Activated T-cell treated with anti-CD3 and anti-CD28 coated beads, Interleukin-2, amount 50 U/mL, for 1 hour (primary cell): ENCODE results near the gene NIM1K.
"Not testable (repeated sequence)": the region's sequence is repeated elsewhere in the genome, so short reads cannot be mapped to it uniquely, and the experiment has no call there.

Experiments used
- DNase-seq: peaks from one replicate; pipeline ENCODE4 v3.0.0-alpha.2; 2020

NIM1K gene

DNA sequence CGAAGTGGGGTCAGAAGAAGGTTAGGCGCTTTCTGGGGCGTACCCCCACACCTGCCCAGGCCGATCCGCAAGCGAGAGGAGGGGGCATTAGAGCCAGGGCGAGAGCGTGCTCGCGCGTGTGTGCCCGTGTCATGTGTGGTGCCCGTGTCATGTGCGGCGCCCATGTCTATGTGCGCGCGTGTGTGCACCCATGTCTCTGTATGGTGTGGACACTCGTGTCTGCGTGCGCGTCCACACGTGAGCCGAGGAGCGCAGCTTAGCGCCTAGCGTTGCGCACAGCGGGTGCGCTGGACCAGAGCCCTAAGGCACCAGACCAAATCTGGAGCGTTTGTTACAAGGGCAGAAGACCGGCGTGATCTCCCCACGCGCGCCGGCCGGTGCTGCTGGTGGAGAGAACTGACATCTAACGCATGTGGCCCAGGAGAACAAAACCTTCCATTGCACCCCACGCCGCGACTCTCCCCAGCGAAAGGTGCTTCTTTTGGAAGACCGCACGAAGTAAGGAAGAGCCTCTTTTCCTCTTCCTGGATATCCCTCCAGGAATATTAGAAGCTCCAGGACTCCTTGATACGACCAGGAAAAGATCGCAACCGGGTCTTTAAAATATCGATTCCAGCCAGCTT lies 644 bp downstream of the NIM1K start:
- DNase-seq = peak; percentile 37

DNA sequence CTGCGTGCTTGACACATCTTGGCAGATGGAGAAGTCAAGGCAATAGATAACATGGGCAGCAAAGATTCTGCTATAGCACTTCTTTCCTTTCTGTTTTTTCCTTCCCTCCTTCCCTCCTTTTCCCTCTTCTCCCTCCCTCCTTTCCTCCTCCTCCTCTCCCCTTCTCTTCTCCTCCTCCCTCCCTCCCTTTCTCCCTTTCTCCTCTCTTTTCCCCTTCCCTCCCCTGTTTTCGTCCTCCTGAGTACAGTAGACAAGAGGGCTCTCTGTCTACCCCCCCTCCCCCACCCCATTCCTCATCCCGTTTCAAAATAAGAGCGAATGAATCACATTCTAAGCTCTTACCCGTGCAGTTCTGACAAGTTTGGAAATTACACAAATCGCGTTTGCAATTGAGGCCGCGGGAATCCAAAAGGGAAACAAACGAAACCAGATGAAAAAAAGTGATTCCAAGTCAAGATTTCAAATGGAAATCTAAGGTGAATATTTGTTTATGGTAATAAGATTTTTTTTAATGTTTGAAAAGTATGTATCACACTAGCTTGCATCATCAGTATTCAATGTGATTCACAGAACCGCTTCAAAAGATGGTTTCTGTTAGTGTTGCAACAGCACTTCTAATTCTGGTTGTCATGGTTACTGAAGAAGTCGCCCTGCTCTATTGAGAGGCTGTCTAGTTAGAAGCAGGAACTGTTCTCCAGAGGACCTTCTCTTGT lies 1.3 kb downstream of the NIM1K start:
- no peak for DNase-seq

DNA sequence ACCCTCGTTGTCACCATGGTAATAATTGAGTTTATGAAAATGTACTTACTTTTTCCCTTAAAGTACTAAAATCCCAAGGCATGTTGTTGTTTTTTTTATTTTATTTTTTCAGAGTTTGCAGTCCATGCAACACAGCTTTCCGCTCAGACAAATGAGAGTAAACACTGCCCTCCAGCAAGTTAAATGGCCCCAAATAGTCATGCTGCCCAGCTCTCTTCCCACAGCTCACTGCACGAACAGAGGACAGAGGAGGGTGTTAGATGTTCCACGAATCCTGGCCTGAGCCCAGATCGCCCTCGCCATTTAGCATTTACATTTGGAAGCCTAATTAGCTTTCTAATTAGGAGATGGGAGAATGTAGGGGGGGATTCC lies 1.9 kb downstream of the NIM1K start:
- no peak for DNase-seq

DNA sequence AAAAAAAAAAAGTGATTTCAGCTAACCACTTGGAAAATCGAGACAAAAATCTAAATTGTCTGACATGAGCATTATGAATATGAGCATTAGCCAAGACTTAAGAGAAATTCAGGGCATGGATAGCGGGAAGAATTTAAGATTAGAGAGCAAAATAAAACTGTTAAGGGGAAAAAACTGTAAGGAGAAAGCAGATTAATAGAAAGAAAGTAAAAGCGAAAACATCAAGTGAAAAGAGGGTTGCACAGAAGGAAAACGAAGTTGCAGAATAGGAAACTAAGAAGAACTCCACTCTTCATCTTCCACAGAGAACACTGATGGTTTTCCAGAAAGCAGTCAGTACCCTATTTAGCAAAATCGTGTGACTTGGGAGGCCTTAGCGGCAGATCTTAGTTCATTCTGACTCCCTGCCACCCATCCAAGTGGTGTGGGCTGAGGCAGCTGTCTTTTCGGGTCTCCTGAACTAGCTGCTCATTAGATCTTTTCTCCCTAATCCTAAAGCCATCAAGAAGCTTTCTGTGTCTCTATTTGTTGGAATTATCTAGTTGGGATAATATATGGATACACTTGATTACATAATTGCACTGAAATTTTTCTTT lies 3.7 kb downstream of the NIM1K start:
- no peak for DNase-seq

DNA sequence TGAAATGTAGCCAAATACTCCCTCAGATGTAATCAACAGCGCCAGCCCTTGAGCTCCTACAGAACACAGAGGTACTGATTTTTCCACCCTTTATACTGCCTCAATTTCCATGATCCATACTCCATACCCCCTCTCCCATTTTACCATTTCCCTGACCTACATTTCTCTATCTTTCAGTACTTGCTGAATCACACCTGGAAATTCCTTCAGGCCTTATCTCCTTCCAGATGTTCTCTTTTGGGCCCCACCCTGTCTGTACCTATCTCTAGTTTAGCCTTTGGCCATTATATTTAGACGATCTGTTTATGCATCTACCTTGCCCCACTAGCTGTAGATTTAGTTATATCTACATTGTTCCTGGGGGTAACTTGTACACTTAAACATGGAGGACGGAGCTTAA lies 5.5 kb downstream of the NIM1K start:
- no peak for DNase-seq

DNA sequence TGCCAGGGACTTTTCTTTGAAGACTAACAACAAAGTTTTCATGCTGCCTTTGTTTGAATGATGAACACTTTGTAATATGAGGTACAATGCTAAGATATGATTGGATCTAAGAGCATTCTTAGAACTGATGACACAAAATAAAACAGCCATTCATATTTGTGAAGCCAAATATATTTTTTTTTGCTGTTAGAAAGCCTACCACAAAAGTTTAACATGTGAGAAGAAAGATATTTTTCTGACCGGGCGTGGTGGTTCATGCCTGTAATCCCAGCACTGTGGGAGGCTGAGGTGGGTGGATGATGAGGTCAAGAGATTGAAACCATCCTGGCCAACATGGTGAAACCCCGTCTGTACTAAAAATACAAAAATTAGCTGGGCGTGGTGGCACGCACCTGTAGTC lies 9.4 kb downstream of the NIM1K start:
- DNase-seq = not testable (repeated sequence)

DNA sequence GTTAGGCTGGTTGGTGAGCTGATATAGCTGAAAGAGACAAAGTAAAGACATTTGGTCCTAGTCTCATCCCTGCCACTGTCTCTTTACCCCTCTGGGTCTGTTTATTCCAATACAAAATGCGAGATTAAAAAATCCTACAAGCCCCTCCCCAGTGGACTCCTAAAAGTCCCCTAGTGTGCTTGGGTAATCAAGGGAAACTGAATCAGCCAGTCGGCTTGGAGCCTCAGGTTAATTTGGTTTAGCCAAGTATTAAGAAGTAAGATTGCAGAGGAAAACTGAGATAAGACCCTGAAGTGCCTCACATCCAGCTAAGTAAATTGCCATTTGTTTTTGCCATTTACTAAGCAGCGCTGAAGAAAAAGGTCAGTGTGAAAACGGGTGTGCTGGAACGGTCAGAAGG lies 10.4 kb downstream of the NIM1K start:
- no peak for DNase-seq

DNA sequence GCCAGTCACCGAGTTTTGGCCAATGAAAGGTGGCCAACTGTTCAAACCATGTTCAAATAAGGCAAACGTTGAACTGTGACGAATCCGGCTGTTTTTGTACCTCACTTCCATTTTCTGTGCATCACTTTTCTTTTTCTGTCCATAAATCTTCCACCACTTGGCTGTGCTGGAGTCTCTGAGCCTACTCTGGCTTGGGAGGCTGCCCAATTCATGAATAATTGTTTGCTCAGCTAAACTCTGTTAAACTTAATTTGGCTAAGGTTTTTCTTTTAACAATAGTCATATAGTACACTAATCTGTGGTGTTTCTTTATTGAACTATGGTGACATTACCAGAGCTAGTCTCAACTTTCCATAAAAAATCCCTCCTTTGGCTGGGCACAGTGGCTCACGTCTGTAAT lies 11.3 kb downstream of the NIM1K start:
- no peak for DNase-seq

DNA sequence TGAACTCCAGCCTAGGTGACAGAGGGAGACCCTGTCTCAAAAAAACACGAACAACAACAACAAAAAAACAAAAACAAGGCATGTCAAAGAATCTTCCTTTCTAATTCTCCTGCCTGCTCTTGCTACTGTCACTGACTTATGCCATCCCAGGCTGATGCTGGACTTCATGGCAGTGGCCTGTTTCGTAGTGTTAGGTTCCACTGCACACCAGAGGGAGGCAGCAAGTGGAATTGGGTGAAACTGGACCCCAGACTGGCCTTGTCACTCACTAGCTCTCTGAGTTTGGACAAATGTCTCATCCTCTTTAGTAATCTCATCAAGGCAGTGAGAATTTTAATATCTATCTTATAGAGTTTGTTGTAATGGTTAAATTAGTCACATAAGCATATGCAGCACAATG lies 12.9 kb downstream of the NIM1K start:
- no peak for DNase-seq

DNA sequence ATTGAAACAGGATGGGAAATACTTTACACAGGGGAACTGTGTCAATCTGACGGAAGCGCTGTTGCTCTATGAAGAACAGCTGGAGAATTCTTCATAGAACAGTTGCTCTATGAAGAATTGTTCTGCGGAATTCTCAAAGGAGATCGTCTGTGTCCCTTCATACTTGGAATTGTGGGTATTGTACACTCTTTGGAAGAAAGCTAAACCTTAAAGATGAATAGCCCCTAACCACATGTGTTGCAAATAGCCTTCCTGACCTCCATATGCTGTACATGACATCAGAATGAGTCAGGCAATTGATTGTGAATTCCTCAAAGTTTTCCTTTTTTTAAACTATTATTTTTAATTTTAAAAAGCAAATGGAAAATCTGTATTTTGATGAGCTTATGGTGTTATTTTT lies 15.6 kb downstream of the NIM1K start:
- DNase-seq = no peak

DNA sequence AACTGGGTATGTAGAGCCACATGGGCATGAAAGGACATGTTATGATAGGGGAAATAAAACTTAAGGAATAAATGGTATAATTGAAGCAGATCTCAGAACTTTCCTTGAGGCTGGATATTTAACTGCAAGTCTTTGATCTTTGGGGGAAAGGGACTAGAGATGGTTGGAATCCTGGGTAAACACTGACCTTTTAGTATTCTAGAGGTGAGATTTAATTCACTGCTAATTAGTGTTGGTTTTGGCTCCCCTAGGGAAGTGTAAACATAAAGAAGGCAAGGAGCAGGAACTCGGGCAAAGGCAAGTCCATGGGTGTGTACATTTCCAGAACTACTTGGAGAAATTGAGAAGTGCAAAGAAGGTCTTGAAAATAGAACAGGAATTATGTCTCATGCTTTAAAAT lies 16.6 kb downstream of the NIM1K start:
- no peak for DNase-seq

DNA sequence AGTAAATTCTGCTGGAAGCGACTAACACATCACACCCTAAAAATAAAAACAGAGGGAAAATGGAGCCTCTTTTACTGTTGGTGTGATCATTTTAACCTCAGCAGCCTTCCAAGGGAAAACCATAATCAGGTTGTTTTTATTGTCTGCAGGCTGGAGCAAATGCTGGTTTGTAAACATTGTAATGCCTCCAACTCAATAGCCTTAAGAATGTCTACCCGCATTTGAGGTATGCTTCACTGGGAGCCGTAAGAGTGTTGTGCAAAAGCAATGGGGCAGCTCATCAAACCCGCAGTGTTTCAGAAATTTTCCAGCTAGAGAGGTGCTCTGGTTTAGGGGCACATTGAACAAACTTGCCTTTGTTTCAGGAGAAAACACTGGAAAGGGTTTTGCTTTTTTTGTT lies 17.0 kb downstream of the NIM1K start:
- no peak for DNase-seq

DNA sequence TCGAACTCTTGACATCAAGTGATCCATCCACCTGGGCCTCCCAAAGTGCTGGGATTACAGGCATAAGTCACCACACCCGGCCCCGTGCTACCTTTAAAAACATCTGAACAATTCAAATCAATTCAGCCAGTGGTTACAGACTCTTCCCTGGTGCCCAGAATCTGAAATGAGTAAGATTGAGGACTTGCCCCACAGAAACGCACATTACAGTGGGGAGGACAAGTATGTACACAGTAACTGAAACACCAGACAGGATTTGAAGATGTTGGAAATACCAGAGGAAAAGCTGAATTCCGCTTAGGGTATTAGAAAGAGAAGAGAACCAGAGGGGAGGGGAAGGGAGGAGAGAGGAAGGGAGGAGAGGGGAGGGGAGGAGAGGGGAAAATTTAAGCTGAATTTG lies 17.8 kb downstream of the NIM1K start:
- no peak for DNase-seq

DNA sequence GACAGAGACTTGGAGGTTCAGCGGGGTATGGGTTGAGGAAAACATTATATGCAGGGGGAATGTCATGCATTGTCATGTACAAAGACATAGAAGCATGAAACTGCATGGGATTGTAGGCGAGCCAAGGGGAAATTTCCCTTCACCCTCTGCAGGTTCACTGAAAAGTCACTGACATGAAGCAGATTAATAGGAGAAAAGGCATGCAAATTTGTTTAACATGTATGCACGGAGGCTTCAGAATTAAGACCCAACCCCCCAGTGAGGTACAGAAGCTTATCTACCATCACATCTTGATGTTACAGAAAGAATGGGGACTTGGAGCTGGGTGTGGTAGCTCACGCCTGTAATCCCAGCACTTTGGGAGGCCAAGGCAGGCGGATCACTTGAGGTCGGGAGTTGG lies 18.5 kb downstream of the NIM1K start:
- no peak for DNase-seq

DNA sequence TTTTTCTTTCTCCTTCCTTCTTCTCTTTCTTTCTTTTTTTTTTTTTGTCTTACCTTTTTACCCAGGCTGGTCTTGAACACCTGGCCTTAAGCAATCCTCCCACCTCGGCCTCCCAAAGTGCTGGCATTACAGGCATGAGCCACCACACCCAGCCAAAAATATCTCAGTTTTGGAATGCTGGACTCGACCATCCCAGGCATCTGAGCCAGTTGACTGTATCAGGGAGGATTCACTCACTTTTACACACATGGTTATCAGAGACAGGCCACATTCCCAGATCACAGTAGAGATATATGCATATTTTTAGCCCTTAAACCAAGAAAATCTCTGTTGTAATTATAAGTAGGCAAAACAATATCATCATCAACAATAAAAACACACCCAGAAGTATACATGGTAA lies 21.9 kb downstream of the NIM1K start:
- DNase-seq = no peak

DNA sequence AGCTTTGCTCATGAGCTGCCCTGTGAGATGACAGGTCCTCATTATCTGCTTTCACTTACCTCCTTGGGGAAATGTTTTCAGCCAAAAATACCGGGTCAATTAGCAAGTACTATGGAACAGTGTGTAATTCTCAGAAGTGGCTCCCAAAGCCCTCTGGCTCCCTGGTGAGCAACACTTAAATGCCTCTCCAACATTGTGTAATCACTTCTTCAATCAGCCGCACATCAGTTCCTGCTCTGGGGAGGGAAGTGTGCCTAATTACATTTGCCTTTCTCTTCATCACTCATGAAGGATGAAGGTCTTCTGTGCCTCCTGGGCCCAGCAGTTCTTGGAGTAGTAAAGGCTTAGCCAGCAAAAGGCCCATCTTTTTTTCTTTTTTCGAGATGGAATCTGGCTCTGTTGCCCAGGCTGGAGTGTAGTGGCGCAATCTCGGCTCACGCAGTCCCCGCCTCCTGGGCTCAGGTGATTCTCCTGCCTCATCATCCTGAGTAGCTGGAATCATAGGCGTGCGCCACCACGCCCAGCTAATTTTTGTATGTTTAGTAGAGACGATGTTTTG lies 23.1 kb downstream of the NIM1K start:
- no peak for DNase-seq

DNA sequence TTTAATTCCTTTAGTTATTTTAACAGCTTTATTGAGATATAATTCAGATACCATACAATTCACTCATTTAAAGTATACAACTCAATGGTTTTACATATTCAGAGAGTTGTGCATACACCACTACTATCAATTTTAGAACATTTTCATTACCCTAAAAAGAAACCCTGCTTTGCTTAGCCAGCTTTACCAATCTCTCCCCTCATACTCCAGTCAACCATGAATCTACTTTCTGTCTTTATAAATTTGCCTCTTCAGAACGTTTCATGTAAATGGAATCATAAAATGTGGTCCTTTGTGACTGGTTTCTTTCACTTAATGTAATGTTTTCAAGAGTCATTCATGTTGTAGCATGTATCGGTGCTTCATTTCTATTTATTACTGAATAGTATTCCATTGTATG lies 24.9 kb downstream of the NIM1K start:
- DNase-seq = no peak

DNA sequence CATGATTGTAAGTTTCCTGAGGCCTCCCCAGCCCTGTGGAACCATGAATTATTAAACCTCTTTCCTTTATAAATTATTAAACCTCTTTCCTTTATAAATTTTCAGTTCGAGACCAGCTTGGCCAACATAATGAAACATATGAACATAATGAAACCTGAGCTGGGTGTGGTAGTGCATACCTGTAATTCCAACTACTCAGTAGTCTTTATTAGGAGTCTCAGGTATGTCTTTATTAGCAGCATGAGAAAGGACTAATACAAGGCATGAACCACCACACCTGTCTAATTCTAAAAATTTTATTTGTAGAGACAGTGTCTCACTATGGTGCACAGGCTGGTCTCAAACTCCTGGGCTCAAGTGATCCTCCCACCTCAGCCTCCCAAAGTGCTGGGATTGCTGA lies 27.1 kb downstream of the NIM1K start:
- no peak for DNase-seq

DNA sequence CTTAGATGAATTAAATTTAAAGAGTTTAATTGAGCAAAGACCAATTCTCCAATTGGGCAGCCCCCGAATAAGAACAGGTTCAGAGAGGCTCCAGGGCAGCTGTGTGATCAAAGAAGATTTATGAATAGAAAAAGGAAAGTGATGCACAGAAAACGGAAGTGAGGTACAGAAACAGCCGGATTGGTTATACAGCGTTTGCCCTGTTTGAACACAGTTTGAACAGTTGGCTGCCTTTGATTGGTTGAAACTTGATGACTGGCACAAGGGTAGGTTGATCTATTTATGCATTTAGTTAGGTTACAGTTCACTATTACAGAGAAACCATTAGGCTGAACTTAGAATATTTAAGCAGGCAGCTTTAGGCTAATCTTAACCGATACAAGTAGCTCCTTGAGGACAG lies 29.5 kb downstream of the NIM1K start:
- DNase-seq = no peak

DNA sequence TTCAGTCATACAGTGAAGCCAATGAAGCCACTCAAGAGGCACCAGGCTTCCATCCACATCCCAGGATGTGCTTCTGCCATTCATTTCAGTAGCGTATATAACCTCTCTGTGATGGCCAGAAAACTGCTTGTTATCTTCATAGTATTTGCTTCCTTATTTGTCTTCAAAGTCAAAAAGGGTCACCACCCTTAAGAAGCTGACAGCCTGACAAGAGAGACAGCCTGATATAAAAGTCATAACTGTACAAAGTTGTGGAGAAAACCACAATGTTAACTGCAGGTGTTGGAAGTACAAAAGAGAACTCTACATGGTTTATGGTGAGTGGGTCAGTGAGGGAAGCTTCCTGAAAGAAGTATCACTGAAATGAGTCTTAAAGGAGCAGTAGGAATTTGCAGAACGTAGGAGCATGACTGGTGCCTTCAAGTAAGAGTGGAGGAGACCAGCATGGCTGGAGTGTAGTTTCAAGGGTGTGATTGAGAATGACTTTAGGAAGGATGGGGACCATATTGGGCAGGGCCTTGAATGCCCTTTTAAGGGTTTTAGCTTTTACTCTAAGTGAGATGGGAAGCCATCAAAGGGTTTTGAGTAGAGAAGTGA lies 33.7 kb downstream of the NIM1K start:
- no peak for DNase-seq

DNA sequence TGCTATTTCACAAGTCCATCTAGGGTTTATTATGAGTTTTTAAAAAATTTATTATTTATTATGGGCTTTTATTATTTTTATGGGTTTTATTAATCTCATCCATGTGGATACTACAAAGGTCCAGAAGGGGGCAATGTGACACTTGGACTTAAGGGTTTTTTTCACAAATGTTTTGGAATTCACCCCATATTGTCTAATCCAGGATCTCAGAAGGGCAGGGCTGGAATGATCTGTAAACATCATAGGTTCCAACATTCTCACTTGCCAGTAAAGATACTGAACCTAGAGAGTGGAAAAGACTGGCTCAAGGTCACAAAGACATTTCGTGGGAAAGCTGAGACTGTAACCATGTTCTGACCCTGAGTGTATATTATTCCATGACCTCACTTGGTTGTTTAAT lies 35.6 kb downstream of the NIM1K start:
- no peak for DNase-seq

DNA sequence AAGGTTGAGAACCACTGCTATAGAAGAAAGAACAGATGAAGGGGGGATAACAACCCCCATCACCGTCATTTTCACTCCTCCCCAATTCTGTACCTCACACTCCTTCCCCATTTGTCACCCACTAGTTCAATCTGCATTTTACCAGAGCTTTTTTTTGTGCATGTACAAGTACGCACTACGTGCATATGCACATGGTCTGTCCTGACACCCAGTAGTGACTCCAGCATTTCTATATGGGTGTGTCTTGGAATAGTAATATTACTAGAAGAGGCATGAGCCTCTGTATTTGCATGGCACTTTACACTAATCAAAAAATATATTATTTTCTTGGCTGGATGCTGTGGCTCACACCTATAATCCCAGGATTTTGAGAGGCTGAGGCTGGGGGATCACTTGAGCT lies 38.7 kb downstream of the NIM1K start:
- no peak for DNase-seq

DNA sequence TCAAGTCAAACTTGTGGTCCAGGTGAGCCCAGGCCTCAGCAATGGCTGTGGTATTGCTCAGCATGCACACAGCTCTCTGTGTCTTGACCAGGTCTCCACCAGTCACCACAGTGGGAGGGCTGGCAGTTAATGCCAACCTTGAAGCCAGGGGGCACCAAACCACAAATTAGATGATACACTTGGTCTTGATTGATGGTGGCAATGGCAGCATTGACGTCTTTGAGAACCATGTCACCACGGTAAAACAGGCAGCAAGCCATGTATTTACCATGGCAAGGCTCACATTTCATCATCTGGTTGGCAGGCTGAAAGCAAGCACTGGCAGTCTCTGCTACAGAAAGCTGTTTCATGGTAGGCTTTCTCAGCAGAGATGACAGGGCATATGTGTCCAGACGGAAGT lies 40.0 kb downstream of the NIM1K start:
- no peak for DNase-seq
